GM20000 (cell line): ENCODE data around the gene ABAT.
"Not testable (repeated sequence)": the region's sequence is repeated elsewhere in the genome, so short reads cannot be mapped to it uniquely, and the experiment has no call there.

ENCODE experiments used
- DNase-seq: peaks from one replicate; pipeline ENCODE4 v3.0.0; 2012; ENCODE audit warnings: low spot score
- TF ChIP-seq, protein P1 (sequence below): IDR thresholded peaks from 2 replicates; pipeline ENCODE4 v1.5.1; 2012; ENCODE audit warnings: mild to moderate bottlenecking, control low read depth; ENCODE audit errors: extremely low read depth, missing control alignments

The ABAT gene

GRCh38 chr16:8795818-8796217 is 121.4 kb downstream of the ABAT start:
- DNase-seq, result no peak
- TF ChIP-seq, protein P1, sequence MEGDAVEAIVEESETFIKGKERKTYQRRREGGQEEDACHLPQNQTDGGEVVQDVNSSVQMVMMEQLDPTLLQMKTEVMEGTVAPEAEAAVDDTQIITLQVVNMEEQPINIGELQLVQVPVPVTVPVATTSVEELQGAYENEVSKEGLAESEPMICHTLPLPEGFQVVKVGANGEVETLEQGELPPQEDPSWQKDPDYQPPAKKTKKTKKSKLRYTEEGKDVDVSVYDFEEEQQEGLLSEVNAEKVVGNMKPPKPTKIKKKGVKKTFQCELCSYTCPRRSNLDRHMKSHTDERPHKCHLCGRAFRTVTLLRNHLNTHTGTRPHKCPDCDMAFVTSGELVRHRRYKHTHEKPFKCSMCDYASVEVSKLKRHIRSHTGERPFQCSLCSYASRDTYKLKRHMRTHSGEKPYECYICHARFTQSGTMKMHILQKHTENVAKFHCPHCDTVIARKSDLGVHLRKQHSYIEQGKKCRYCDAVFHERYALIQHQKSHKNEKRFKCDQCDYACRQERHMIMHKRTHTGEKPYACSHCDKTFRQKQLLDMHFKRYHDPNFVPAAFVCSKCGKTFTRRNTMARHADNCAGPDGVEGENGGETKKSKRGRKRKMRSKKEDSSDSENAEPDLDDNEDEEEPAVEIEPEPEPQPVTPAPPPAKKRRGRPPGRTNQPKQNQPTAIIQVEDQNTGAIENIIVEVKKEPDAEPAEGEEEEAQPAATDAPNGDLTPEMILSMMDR, result no peak

DNA sequence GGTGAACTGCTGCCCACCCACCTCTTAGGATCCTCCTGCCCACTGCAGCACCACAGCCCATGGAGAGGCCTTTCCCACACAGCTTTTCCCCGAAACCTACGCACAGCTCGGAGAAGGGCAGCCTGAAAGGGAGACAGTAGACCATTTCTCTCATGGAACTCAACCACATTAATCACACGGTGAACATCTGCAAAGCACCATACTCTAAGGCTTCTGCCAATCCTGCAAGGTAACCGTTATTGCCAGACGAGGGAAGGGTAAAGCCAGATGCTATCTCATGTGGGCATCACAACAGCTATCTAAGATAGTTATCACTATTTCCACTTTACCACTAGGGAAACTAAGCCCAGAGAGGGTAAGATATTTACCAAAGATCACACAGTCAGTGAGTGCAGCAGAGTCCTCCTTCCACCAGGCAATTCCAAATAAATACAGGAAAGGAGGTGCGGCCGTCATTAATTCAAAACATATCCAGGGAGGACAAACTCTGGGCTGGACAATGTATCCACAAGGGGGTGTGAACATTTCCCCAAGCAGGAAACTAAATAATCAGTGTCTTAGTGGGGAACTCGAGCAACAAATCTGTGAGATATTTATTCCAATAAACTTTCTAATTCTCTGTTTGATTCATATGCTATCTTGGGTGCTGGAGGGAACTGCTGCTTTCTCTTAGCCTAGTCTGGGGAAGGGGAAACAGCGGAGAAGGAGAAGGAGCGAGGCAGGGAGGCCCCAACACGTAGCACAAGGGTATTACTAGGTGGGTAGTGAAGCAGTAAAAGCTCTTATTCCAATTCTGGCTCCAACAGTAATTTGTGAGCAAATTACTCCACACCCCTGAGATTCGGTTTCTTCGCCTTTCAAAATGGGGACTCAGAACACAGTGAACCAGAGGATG is 122.3 kb downstream of the ABAT start:
- no peak for DNase-seq
- TF ChIP-seq, protein P1, result no peak

DNA sequence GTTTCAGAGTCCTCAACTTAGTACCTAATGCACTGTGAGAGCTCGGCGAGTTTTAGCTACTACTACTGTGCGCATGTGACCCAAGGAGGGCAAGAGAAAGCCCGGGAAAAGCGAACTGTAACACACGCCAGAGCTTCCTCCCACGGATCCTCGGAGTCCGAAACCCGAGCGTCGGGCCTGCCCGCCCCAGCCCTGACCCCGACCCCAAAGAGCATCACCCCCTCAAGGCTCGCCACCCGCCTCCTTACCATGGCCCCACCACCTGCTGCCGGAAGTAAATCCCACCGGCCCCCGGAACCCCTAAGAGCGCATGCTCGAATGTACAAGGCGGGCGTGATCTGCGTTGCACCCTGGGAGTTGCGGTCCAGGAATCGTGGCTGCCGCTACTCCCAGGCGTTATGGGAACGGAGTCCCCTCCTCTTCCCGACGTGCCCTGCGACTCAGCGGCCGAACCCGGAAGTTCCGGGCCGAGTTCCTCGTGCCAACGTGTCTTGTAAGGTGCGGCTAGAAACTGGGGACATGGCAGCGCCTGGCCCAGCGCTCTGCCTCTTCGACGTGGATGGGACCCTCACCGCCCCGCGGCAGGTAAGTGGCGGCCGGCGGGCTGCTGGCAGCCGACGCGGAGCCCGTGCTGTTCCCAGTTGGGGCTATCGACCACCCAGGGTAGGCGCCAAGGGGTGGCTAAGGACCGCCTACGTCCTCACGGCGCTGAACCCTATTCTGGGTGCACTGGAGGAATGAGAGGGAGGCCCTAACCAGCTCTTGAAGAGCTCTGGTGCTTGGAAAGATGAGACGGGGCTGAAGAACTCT is 123.2 kb downstream of the ABAT start, which contains the start of the genes PMM2 and TMEM186:
Gene PMM2 (plus strand): TSS at position 476 of the 810 bp plus-strand sequence. CDS start 44 bp downstream, at position 520.
Gene TMEM186 (minus strand): TSS at position 276 of the 810 bp plus-strand sequence. CDS start 25 bp downstream, at position 251.
- peak; percentile 95 for DNase-seq
- TF ChIP-seq, protein P1, result no peak

- DNase-seq, result no peak
- TF ChIP-seq, protein P1, result no peak
Observed at GRCh38 chr16:8798174-8798527, 123.7 kb downstream of the ABAT start.

DNA sequence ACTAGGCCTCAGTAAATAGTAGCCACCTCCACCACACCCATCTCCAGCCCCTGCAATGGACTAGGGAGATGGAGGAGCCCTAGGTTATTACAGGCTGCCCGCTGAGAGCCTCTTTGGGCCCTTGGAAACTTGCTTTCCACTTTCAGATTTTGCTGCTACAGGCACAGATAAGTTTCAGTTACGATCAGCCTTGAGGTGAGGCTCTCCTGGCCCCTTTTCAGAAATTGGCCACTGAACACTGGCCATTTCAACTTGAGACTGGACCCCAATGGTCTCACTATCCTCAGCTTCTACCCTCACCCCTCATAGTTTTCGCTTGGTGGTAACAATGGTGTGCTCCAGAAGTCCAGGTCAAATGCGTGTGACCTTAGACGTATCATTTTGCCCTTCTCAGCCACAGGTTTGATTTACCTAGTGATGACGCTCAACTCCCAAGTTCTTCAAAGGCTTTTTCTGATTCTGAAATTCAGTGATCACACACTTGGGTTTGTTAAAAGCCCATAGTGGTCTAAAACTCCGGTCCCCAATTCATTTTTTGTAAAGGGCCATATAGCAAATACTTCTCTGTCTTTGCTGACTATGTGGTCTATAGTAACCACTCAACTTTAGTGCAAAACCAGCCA is 124.2 kb downstream of the ABAT start:
- TF ChIP-seq, protein P1, result no peak
- DNase-seq, result no peak

GRCh38 chr16:8801701-8802100 is 127.3 kb downstream of the ABAT start:
- no peak for DNase-seq
- TF ChIP-seq, protein P1, result no peak

- not testable (repeated sequence) for DNase-seq
Observed at GRCh38 chr16:8803733-8804132, 129.3 kb downstream of the ABAT start.
